ENCODE measurements around the gene TRIM37.

- no peak for TF ChIP-seq SPI1 (IDR thresholded peaks at IDR 0.05; ENCODE audit: borderline replicate concordance, low read depth)
- TF ChIP-seq POLR2AphosphoS5 (IDR thresholded peaks at IDR 0.05; ENCODE audit: low read depth) = no peak
- no peak for TF ChIP-seq CTCF (IDR thresholded peaks at IDR 0.05; ENCODE audit: insufficient read depth, low read length)
- no peak for TF ChIP-seq REST (IDR thresholded peaks at IDR 0.05; ENCODE audit: insufficient replicate concordance, low read depth)
- TF ChIP-seq GABPA (IDR thresholded peaks at IDR 0.05; ENCODE audit: low read depth) = no peak
These were observed 78.9 kb downstream of the TRIM37 start for GRCh38 chr17:59027750-59028149.

Data from HL-60 (cell line).